Esophagus muscularis mucosa (tissue), 4 donors: ENCODE results near the gene FAM149A.
A peak's percentile ranks its signal among the peaks of the same experiment; 100 is the strongest.

Source experiments
- CTCF ChIP-seq, 3 experiments: fragments of 200-600 bp in 2 of 3; fragments of 450-650 bp in 1 of 3; sonication (generic) in 2 of 3; IDR thresholded peaks; one replicate each; pipeline ENCODE4 v1.5.1; 2017 to 2019; ENCODE audit warnings: antibody characterized with exemption in 3 of 3, mild to moderate bottlenecking in 2 of 3, moderate library complexity in 1 of 3
- EP300 ChIP-seq: sonication (generic); formaldehyde crosslinking; IDR thresholded peaks from one replicate; pipeline ENCODE4 v1.6.1; 2017; ENCODE audit warnings: antibody characterized with exemption
- POLR2A ChIP-seq: fragments of 450-650 bp; IDR thresholded peaks from one replicate; pipeline ENCODE4 v1.6.1; 2017; ENCODE audit warnings: antibody characterized with exemption, moderate library complexity, mild to moderate bottlenecking, low read depth
- POLR2AphosphoS5 ChIP-seq, 2 donors: sonication (generic); formaldehyde crosslinking; IDR thresholded peaks; one replicate each; pipeline ENCODE4 v1.6.1; 2017; ENCODE audit warnings: antibody characterized with exemption in 2 of 2

- TF ChIP-seq CTCF (IDR thresholded peaks at IDR 0.05) (peak; percentile 39 to 79 (median 55)), POLR2A (no peak), EP300 (no peak), POLR2AphosphoS5 (IDR thresholded peaks at IDR 0.05) (peak in 1 of 2 donors; percentile 9)
Observed at GRCh38 chr4:186201535-186202230, 97.2 kb downstream of the FAM149A start.
